T47D (cell line): ENCODE results near the gene SCAI.
"Not testable (repeated sequence)": the region's sequence is repeated elsewhere in the genome, so short reads cannot be mapped to it uniquely, and the experiment has no call there.

Source experiments
- DNase-seq, 2 experiments: peaks; one replicate each; pipeline versions ENCODE4 v3.0.0 to v3.0.0-alpha.2; 2011 to 2012; ENCODE audit warnings: low read depth in 1 of 2, low spot score in 1 of 2
- JUND ChIP-seq: IDR thresholded peaks from 2 replicates; pipeline ENCODE4 v1.6.1; 2012; ENCODE audit warnings: low read depth
- in situ Hi-C: cut with HindIII; loops from 2 replicates; pipeline ENCODE4 v1.10.0; 2016; ENCODE audit warnings: low sequenced_read_pairs, low pct_unique_long_range_greater_than_20kb

SCAI gene

DNA sequence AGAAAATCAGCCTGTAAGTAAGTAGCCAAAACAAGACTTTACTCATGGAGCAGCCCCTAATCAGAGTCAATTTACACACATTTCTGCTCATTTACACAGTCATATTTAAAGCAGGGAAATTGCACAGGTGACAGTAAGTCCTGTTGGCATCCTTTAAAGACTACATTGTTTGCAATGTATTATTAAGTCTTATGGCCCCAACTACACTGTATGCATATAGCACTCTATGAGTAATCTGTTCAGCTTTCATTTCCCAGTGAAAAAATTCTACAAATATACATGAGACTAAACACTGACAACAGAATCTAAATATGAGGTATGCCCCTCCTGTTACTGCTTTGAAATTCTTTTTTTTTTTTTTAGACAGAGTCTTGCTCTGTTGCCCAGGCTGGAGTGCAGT lies 26.6 kb upstream of the SCAI start:
- no peak for TF ChIP-seq JUND
- no peak for DNase-seq
- in situ Hi-C loops, result no loop called here

DNA sequence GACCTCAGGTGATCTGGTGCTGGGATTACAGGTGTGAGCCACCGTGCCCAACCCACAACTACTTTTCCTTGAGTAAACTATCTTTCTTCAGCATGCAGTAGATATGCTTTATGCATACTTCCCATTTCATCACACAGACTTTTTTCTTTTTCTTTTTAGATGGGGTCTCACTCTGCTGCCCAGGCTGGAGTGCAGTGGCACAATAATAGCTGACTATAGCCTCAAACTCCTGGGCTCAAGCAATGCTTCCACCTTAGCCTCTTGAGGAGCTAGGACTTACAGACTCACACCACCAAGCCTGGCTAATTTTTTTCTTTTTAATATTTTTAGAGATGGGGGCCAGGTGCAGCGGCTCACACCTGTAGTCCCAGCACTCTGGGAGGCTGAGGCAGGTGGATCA lies 23.4 kb upstream of the SCAI start:
- in situ Hi-C loops, result no loop called here
- DNase-seq, result no peak
- no peak for TF ChIP-seq JUND

DNA sequence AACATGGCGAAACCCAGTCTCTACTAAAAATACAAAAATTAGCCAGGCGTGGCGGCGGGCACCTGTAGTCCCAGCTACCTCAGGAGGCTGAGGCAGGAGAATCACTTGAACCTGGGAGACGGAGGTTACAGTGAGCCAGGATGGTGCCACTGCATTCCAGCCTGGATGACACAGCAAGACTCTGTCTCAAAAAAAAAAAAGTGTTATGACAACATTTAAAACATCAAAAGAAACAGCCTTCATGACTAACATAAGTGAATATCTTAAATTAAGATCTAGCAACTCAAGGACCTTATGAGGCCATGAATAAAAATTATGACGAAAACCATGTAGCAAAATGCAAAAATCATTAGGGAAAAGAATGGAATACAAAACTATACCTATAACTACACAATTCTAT lies 19.6 kb upstream of the SCAI start:
- DNase-seq, in situ Hi-C loops: not testable (repeated sequence)

DNA sequence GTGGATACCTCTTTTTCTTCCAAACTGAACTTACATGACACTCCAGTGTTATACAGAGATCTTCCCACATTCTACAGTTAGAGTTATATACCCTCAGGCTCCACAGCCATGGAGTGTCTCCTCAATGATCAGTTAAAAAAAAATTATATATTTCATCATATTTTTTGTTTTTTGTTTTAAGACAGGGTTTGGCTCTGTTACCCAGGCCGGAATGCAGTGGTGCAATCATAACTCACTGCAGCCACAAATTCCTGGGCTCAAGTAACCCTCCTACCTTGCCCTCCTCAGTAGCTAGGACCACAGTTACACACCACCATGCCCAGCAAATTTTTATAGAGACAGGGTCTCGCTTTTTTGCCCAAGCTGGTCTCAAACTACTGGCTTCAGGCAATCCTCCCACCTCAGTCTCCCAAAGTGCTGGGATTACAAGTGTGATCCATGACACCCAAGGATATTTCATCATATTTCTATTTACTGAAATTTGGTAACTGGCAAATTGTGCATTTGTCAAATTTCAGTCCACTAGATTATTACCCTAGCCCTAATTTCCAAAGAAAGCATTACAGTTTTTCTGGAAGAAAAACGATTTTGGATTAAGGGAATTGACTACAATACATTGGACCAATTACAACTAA lies 18.1 kb upstream of the SCAI start:
- no peak for TF ChIP-seq JUND
- in situ Hi-C loops, result no loop called here
- DNase-seq, result no peak

DNA sequence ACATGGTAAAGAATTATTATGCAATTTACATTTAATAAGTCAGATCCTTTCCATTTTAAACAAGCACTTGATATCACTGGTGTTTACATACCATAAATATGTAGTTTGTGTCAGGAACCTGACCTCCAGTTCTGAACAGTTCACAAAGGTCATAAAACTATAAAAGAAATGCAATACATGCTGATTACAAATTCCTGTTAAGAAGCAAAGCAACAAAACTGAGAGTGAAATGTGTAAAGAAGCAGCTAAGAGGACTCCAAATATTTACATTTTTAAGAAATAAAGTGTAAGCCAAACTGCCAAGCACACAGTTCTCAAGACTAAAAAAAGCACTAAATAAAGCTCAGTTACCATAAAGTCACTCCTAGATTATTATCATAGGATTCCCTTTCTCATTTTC lies 17.4 kb upstream of the SCAI start:
- no peak for TF ChIP-seq JUND
- no peak for DNase-seq
- in situ Hi-C loops, result no loop called here

DNA sequence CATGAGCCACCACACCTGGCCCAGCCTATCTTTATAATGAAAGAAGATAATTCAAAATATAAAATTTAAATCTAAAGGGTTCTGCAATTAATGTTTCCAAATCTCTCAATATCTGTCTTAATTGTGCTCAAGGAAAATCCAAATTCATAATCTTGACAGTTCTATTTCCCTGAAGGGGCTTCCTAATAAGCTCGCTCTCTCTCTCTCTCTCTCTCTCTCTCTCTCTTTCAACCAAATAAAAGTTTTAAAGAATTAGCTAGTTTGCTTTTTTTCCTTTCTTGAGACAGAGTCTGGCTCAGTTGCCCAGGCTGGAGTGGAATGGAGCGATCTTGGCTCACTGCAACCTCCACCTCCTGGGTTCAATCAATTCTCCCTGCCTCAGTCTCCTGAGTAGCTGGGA lies 13.2 kb upstream of the SCAI start:
- in situ Hi-C loops, result no loop called here
- TF ChIP-seq JUND, result no peak
- DNase-seq, result no peak

DNA sequence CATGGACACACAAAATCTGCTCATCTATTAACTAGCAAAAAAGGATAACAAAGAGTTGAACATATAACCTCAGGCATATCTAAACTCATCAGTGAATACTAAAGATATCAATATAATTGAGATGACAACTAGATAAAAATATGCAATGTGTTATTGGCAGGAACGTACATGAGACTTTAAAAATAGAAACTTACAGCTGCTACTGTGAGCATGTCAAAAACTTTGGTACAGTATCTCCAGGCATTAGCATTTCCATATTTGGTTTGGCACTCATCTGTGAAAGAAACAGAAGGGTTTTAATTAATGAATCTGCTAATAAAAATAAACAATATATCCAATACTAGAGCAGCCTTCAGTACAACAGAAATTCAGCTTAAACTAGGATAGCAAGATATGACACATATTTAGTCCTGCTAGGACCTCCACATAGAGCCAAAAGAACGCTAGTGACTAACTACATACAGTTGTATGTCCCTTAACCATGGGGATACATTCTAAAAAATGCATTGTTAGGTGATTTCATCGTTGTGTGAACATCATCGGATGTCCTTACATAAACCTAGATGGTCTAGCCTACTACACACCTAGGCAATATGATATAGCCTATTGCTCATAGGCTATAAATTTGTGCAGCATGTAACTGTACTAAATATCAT lies 10.5 kb upstream of the SCAI start:
- no peak for DNase-seq
- in situ Hi-C loops, result no loop called here
- no peak for TF ChIP-seq JUND

DNA sequence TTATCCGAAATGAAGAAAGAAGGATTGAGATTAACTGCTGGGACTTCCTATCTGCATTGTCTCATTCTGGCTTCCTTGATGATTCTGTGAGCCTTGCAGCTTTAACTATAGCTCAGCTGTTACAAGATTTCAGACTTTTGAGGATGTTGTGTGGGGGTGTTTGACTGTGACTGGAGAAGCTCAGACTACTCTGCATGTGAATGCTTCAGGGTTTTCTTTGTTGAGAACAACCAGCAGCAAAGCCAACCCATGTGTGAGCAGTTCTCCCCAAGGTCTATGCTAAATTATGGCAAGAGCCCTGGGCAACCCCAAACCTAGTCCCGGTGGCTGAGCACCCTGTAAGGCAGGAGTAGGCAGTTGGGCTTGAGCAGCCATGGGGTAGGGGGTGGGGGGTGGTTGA lies 8.4 kb upstream of the SCAI start:
- in situ Hi-C loops, result no loop called here
- TF ChIP-seq JUND, result no peak
- no peak for DNase-seq

DNA sequence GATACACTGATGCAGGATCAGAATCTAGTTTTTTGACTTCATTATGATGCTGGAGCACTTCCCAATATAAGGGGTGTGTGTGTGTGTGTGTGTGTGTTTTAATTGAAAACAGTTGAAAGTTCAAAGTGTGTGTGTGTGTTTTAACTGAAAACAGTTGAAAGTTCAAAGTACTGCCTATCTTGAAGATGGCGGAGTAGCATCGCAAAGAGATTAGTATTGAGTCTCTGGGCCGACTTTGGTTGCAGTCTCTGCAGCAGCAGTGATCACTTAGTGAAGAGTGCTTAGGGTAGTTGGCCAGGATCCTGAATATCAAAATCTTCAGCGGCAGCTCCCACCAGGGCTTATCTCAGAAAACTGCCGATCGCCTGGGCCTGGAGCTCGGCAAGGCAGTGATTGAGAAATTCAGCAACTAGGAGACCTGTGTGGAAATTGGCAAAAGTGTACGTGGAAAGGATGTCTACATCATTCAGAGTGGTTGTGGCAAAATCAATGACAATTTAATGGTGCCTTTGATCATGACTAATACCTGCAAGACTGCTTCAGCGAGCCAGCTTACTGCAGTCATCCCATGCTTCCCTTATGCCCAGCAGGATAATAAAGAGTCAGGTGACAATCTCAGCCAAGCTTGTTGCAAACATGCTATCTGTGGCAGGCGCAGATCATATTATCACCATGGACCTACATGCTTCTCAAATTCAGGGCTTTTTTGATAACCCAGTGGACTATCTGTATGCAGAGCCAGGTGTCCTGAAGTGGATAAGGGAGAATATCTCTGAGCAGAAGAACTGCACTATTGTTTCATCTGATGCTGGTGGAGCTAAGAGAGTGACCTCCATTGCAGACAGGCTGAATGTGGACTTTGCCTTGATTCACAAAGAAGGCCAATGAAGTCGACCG lies 7.3 kb upstream of the SCAI start:
- DNase-seq, result no peak
- TF ChIP-seq JUND, result no peak
- in situ Hi-C loops, result no loop called here

DNA sequence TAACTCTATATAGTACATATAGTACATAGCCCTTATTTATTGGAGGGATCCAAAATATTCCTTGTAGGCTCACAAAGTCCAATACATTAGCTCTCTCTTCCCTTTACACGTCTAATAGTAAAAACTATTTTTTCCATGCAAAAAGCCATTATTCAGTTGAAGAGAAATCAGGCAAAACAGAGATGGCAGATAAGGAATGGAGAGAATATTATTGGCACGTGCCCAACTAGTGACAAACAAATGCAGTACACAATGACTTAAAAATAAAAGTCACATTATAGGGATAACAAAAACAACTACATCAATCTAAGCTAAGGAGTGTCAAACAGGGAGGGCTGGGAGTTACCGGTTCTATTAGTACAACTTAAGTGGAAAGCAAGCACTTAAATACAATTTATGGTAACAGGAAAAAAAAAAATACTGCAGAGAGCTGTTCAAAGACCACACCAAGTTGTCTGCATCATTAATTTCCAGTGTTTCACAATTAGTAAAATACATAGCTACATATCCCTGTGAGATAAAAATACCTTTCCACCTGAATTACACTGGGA lies 4.1 kb upstream of the SCAI start:
- DNase-seq, result no peak
- in situ Hi-C loops, result no loop called here
- TF ChIP-seq JUND, result no peak

DNA sequence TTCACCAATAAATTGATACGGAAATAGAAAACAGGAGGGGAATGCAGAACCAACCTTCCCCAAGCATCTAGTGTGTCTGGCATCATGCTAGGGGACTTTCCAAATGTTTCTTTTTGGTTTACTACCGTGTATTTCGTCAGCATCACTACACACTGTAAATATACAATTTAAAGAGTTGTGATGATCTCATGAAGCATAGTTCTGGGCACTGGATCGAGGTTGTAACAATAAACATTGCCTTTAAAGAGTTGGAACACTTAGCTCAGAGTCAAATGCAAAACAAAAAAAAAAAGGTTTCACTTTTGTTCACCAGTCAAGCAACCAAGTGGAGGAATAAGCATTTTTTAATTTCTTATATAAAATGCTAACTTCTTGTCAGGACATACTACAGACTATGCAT lies 2.9 kb upstream of the SCAI start:
- no peak for DNase-seq
- in situ Hi-C loops, result no loop called here
- no peak for TF ChIP-seq JUND

DNA sequence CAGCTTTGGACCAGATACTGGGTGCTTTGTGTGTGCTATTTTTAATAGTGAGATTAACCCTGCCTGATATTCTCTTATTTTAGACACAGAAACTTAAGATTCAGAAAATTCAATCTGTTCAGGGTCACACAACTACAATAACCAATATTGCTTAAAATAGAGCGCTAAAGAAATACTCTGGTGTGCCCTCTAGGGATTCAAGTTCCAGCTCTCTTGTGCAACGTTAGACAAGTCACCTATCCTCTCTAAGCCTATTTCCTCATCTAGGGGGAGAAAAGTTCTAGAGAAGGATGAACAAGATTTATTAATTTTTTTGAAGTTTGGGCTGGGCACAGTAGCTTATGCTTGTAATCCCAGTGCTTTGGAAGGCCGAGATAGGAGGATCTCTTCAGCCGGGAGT lies 2.1 kb upstream of the SCAI start:
- in situ Hi-C loops, result no loop called here
- DNase-seq, result no peak
- TF ChIP-seq JUND, result no peak
